Measurements from ENCODE around the gene TMEM141. TPM values are rescaled to one million over a fixed set of nuclear protein-coding genes. Genes with fewer than 3 reads are reported as not detected.

The TMEM141 gene
- total RNA-seq, 1 experiment from 2014 or later, result 32.7 TPM

GRCh38 chr9:136745389-136746154, 45.6 kb upstream of the TMEM141 start:
- Histone ChIP-seq H3K9me3 (ENCODE audit: low read depth, low read length, poor library complexity, severe bottlenecking) (no peaks in the 10 kb centered on the region), H3K36me3 (ENCODE audit: insufficient read depth, low read length, poor library complexity, severe bottlenecking) (no peaks in the 10 kb centered on the region), H3K4me1 (ENCODE audit: insufficient read depth, low read length, poor library complexity, severe bottlenecking) (peaks cover 13% of the 10 kb centered on the region), H3K27me3 (replicated peaks; ENCODE audit: insufficient read depth, low read depth, low read length, poor library complexity) (no peaks in the 10 kb centered on the region), H3K4me3 (ENCODE audit: low read depth, low read length, poor library complexity, severe bottlenecking) (no peak overlapping the region), H3K27ac (ENCODE audit: low read depth, low read length, poor library complexity, severe bottlenecking) (no peak overlapping the region)
- CTCF ChIA-PET, result no interaction called here
- POLR2A ChIA-PET (ENCODE audit: low non-redundant PET), result no interaction called here
- DNase-seq (ENCODE audit: low spot score), result no peak
- intact Hi-C loops (cut with micrococcal nuclease; ENCODE audit: unreplicated experiment), result no loop called here
- no TSS peak for BruUV-seq (replicated peaks)
- TF ChIP-seq EZH2 (IDR thresholded peaks at IDR 0.05; ENCODE audit: borderline replicate concordance, low read depth, low read length, poor library complexity, severe bottlenecking), result no peak
- no peak for TF ChIP-seq CTCF (conservative IDR thresholded peaks at IDR 0.05; ENCODE audit: low read depth, low read length)

- no peak for DNase-seq (ENCODE audit: low spot score)
- Histone ChIP-seq H3K4me1 (ENCODE audit: insufficient read depth, low read length, poor library complexity, severe bottlenecking) (peaks cover 10% of the 10 kb centered on the region), H3K4me3 (ENCODE audit: low read depth, low read length, poor library complexity, severe bottlenecking) (no peak overlapping the region), H3K27me3 (replicated peaks; ENCODE audit: insufficient read depth, low read depth, low read length, poor library complexity) (no peaks in the 10 kb centered on the region), H3K9me3 (ENCODE audit: low read depth, low read length, poor library complexity, severe bottlenecking) (peaks cover under 1% of the 10 kb centered on the region), H3K27ac (ENCODE audit: low read depth, low read length, poor library complexity, severe bottlenecking) (no peak overlapping the region), H3K36me3 (ENCODE audit: insufficient read depth, low read length, poor library complexity, severe bottlenecking) (no peaks in the 10 kb centered on the region)
- ChIA-PET CTCF (no interaction called here), POLR2A (ENCODE audit: low non-redundant PET) (no interaction called here)
- intact Hi-C loops (cut with micrococcal nuclease; ENCODE audit: unreplicated experiment), result no loop called here
- BruUV-seq (replicated peaks), result no TSS peak
- TF ChIP-seq EZH2 (IDR thresholded peaks at IDR 0.05; ENCODE audit: borderline replicate concordance, low read depth, low read length, poor library complexity, severe bottlenecking) (no peak), CTCF (conservative IDR thresholded peaks at IDR 0.05; ENCODE audit: low read depth, low read length) (no peak)
Observed at GRCh38 chr9:136746155-136746490, 45.0 kb upstream of the TMEM141 start.

- CTCF ChIA-PET, result no interaction called here
- H3K27ac ChIP-seq (ENCODE audit: low read depth, low read length, poor library complexity, severe bottlenecking), result no peak overlapping the region
- no TSS peak for BruUV-seq (replicated peaks)
- no peak overlapping the region for H3K4me3 ChIP-seq (ENCODE audit: low read depth, low read length, poor library complexity, severe bottlenecking)
- TF ChIP-seq EZH2 (IDR thresholded peaks at IDR 0.05; ENCODE audit: borderline replicate concordance, low read depth, low read length, poor library complexity, severe bottlenecking) (no peak), CTCF (conservative IDR thresholded peaks at IDR 0.05; ENCODE audit: low read depth, low read length) (no peak)
- no peaks in the 10 kb centered on the region for H3K27me3 ChIP-seq (replicated peaks; ENCODE audit: insufficient read depth, low read depth, low read length, poor library complexity)
- DNase-seq (ENCODE audit: low spot score), result no peak
- intact Hi-C loops (cut with micrococcal nuclease; ENCODE audit: unreplicated experiment), result no loop called here
- POLR2A ChIA-PET (ENCODE audit: low non-redundant PET), result no interaction called here
- H3K9me3 ChIP-seq (ENCODE audit: low read depth, low read length, poor library complexity, severe bottlenecking), result peaks cover 5% of the 10 kb centered on the region
- H3K36me3 ChIP-seq (ENCODE audit: insufficient read depth, low read length, poor library complexity, severe bottlenecking), result no peaks in the 10 kb centered on the region
- H3K4me1 ChIP-seq (ENCODE audit: insufficient read depth, low read length, poor library complexity, severe bottlenecking), result peaks cover 6% of the 10 kb centered on the region
Observed at GRCh38 chr9:136746621-136747020, 44.5 kb upstream of the TMEM141 start.

Measured in A673 (cell line).